Heart right ventricle (tissue), 16 donors: ENCODE results near the gene PALM2AKAP2. TPM values are rescaled to one million over a fixed set of nuclear protein-coding genes. Genes with fewer than 3 reads are reported as not detected.

Experiments used
- ATAC-seq, 8 donors: fragments of 200-7000 bp; cut with Tn5 transposase; one replicate each; pipeline ENCODE4 v1.9.1; 2020; ENCODE audit warnings: mild to moderate bottlenecking in 8 of 8, moderate library complexity in 8 of 8, moderate number of reproducible peaks in 1 of 8
- DNase-seq, 2 donors: peaks; one replicate each; pipeline ENCODE4 v3.0.0-alpha.2; 2020
- H3K27ac ChIP-seq, 10 donors: fragments of 200-600 bp; sonication (generic) in 2 of 10; one replicate each; pipeline versions ENCODE4 v1.5.0 to v1.8.0; 2020 to 2022; ENCODE audit warnings: mild to moderate bottlenecking in 3 of 10
- H3K27me3 ChIP-seq, 7 donors: fragments of 200-600 bp; one replicate each; pipeline ENCODE4 v1.8.0; 2021 to 2022; ENCODE audit warnings: mild to moderate bottlenecking in 2 of 7
- H3K36me3 ChIP-seq, 9 donors: fragments of 200-600 bp; sonication (generic) in 1 of 9; one replicate each; pipeline versions ENCODE4 v1.5.0 to v1.8.0; 2020 to 2022; ENCODE audit warnings: mild to moderate bottlenecking in 2 of 9
- H3K4me1 ChIP-seq, 9 donors: fragments of 200-600 bp; sonication (generic) in 1 of 9; one replicate each; pipeline versions ENCODE4 v1.5.0 to v1.8.0; 2020 to 2022; ENCODE audit warnings: mild to moderate bottlenecking in 4 of 9
- H3K4me3 ChIP-seq, 10 donors: fragments of 200-600 bp; sonication (generic) in 2 of 10; one replicate each; pipeline versions ENCODE4 v1.5.0 to v1.8.0; 2020 to 2022; ENCODE audit warnings: mild to moderate bottlenecking in 7 of 10, moderate library complexity in 2 of 10
- H3K9me3 ChIP-seq, 11 donors: fragments of 200-600 bp in 10 of 11; sonication (generic) in 2 of 11; one replicate each; pipeline versions ENCODE4 v1.5.0 to v1.8.0; 2013 to 2022; ENCODE audit warnings: mild to moderate bottlenecking in 2 of 11, control low read depth in 1 of 11, moderate library complexity in 1 of 11
- CTCF ChIP-seq, 9 donors: fragments of 200-600 bp; sonication (generic) in 2 of 9; IDR thresholded peaks; one replicate each; pipeline versions ENCODE4 v1.5.0 to v1.8.0; 2021 to 2022; ENCODE audit warnings: antibody characterized with exemption in 9 of 9, mild to moderate bottlenecking in 5 of 9, moderate library complexity in 1 of 9
- WGBS, 2 donors: extraction: QIAGEN DNeasy Blood & Tissue Kit; methylation state at CpG; one replicate each; pipeline ENCODE4 v1.1.7; 2013; ENCODE audit warnings: inconsistent platforms in 1 of 2; 5-methylcytosine and 5-hydroxymethylcytosine counted together
- intact Hi-C, 10 donors: fragments of 100-400 bp; cut with DNase I; formaldehyde crosslinking; loops; one replicate each; pipeline versions ENCODE4 v1.11.1 to v1.14.2; 2022
- polyA plus RNA-seq, 2 donors: library from polyadenylated mRNA; stranded (reverse); fragments of 200-250 nt; gene quantifications; one replicate each; pipeline ENCODE4 v1.2.3, GENCODE V29; 2013
- total RNA-seq, 10 donors: library from RNA; stranded (reverse); fragmentation: NEBNext Ultra II Directional in 3 of 10; extraction: Animal tissue kit (Norgen Biotek cat#: 25700) in 3 of 10; gene quantifications; one replicate each; pipeline versions ENCODE4 v1.2.1 to v1.2.4, GENCODE V29; 2021 to 2023
- donor health status: Arrhythmogenic right ventricular cardiomyopathy.
- donor health status: ischemic (EF 13 %, LVEDD 7.1; RV severe dilation, severe dysfunction).
- donor health status: healthy with polysubstance abuse.
- donor health status: DM: no; HTN: yes; CAD: no.
- donor health status: DM: no; HTN: no; CAD: no.
- donor health status: ischemic (EF 25% LVEDD 6.9; RV normal size, moderate dysfunction).
- donor health status: ischemic (EF 25% LVEDD 5.7; RV mildly dilated, moderate dysfunction).
- donor health status: healthy.
- donor health status: DM: yes; HTN: yes; CAD: no.
- donor health status: Ischemic cardiomyopathy.
- donor health status: ischemic (EF 35%, LVEDD 5.7; RV mildly dilated, moderate dysfunction).
- donor health status: nonischemic (EF 11% LVEDD 7.7; RV severe dilation, severe dysfunction).
- donor health status: DM: yes; HTN: yes; CAD: no.
- donor health status: PGD.
- donor health status: ischemic (EF 29% LVEDD 5.4; RV normal size, mild dysfunction).
- donor health status: nonischemic (EF 23%, LVEDD 6.1; RV moderate dilation, normal function).

The PALM2AKAP2 gene
- total and polyA plus RNA-seq, 12 donors, result 3.1 to 111 (median 93.6) TPM

- WGBS, 2 donors, result 83 to 86% methylated on average over 2 of the region's 2 CpGs
- ATAC-seq, result peak in 1 of 8 donors; percentile 20
Measured at GRCh38 chr9:109766351-109766750, 13.6 kb upstream of the PALM2AKAP2 start.

GRCh38 chr9:109767404-109767803 lies 12.6 kb upstream of the PALM2AKAP2 start:
- Histone ChIP-seq H3K27me3 (peaks cover 0 to 19% (median 0%) of the 10 kb centered on the region in 7 donors), H3K36me3 (no peaks in the 10 kb centered on the region), H3K4me1 (peaks cover 0 to 44% (median 15%) of the 10 kb centered on the region in 9 donors), H3K27ac (no peak overlapping the region), H3K9me3 (no peaks in the 10 kb centered on the region), H3K4me3 (no peak overlapping the region)
- intact Hi-C loops, result no loop called here
- 45 to 58% methylated on average over 4 of the region's 4 CpGs for WGBS, 2 donors
- no peak for DNase-seq
- no peak for ATAC-seq
- TF ChIP-seq CTCF (IDR thresholded peaks at IDR 0.05), result no peak

More at GRCh38 chr9:109766351-109766750, 13.6 kb upstream of the PALM2AKAP2 start:
- H3K4me3 ChIP-seq, result no peak overlapping the region
- peaks cover 0 to 33% (median 5%) of the 10 kb centered on the region in 9 donors for H3K4me1 ChIP-seq
- no peak for TF ChIP-seq CTCF (IDR thresholded peaks at IDR 0.05)
- no peak overlapping the region for H3K27ac ChIP-seq
- H3K36me3 ChIP-seq, result no peaks in the 10 kb centered on the region
- H3K27me3 ChIP-seq, result peaks cover 0 to 11% (median 0%) of the 10 kb centered on the region in 7 donors
- no peak for DNase-seq
- no peaks in the 10 kb centered on the region for H3K9me3 ChIP-seq
- intact Hi-C loops, result no loop called here

GRCh38 chr9:109767814-109768213 lies 12.2 kb upstream of the PALM2AKAP2 start:
- H3K27ac ChIP-seq, result no peak overlapping the region
- 91 to 96% methylated on average over 1 of the region's 1 CpG for WGBS, 2 donors
- peaks cover 0 to 19% (median 0%) of the 10 kb centered on the region in 7 donors for H3K27me3 ChIP-seq
- no peak overlapping the region for H3K4me3 ChIP-seq
- peaks cover 0 to 45% (median 20%) of the 10 kb centered on the region in 9 donors for H3K4me1 ChIP-seq
- no peaks in the 10 kb centered on the region for H3K36me3 ChIP-seq
- no peak for DNase-seq
- no peak for ATAC-seq
- no peaks in the 10 kb centered on the region for H3K9me3 ChIP-seq
- TF ChIP-seq CTCF (IDR thresholded peaks at IDR 0.05), result no peak
- intact Hi-C loops, result no loop called here

DNA sequence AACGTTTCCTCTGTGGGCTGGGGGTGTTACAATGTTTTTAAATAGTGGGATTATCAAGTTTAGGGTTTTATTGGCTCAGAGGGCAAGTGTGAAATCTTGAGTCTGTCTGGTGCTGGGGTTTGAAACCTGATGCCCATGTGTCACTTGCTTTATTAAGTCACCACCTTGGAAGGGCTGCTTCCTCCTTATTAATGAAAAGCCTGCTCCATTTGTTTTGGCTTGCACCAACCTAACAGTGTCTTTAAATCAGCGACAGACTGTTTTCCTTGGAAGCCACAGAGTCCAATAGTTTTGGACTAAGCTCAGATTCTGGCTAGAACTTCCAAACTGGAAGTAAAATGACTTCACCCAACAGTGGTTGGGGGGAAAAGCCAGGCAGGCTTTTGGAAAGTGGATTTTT lies 10.7 kb upstream of the PALM2AKAP2 start:
- no peak for TF ChIP-seq CTCF (IDR thresholded peaks at IDR 0.05)
- no peak overlapping the region for H3K27ac ChIP-seq
- intact Hi-C loops, result no loop called here
- H3K27me3 ChIP-seq, result peaks cover 0 to 19% (median 0%) of the 10 kb centered on the region in 7 donors
- H3K4me1 ChIP-seq, result peaks cover 0 to 50% (median 20%) of the 10 kb centered on the region in 9 donors
- H3K4me3 ChIP-seq, result no peak overlapping the region
- no peaks in the 10 kb centered on the region for H3K36me3 ChIP-seq
- DNase-seq (peak in 1 of 2 donors; percentile 20), ATAC-seq (peak in 6 of 8 donors; percentile 29 to 72 (median 47))
- WGBS, 2 donors, result 27 to 29% methylated on average over 2 of the region's 2 CpGs
- no peaks in the 10 kb centered on the region for H3K9me3 ChIP-seq
